ENCODE data around the gene TMEM41B.
"Not testable (repeated sequence)": the region's sequence is repeated elsewhere in the genome, so short reads cannot be mapped to it uniquely, and the experiment has no call there.

TMEM41B gene

GRCh38 chr11:9253086-9253485, 61.3 kb downstream of the TMEM41B start:
- in situ Hi-C loops (cut with HindIII; ENCODE audit: low sequenced_read_pairs) = no loop called here
- DNase-seq (ENCODE audit: low read depth, low spot score) = no peak
- TF ChIP-seq, protein P1, sequence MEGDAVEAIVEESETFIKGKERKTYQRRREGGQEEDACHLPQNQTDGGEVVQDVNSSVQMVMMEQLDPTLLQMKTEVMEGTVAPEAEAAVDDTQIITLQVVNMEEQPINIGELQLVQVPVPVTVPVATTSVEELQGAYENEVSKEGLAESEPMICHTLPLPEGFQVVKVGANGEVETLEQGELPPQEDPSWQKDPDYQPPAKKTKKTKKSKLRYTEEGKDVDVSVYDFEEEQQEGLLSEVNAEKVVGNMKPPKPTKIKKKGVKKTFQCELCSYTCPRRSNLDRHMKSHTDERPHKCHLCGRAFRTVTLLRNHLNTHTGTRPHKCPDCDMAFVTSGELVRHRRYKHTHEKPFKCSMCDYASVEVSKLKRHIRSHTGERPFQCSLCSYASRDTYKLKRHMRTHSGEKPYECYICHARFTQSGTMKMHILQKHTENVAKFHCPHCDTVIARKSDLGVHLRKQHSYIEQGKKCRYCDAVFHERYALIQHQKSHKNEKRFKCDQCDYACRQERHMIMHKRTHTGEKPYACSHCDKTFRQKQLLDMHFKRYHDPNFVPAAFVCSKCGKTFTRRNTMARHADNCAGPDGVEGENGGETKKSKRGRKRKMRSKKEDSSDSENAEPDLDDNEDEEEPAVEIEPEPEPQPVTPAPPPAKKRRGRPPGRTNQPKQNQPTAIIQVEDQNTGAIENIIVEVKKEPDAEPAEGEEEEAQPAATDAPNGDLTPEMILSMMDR (IDR thresholded peaks at IDR 0.05; ENCODE audit: low read depth, low read length) = no peak
- no peak overlapping the region for H3K4me3 ChIP-seq (ENCODE audit: low read depth, low read length)

DNA sequence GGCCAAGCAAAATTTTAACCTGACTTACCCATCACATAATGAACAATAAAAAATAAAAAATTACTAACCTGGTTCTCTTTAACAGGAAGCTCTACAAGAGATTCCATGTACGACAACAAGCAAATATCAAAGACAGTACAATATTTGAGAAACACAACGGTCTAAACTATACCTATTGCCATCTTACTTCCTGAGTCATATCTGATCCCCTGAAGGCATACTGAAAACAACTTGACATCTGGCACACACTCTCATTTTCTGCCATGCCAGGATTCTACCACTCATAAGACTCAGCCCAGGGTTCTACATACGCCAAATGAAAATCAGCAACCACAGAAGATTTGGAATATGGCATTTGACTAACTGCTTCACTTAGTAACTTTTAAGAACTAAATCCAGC, 63.1 kb downstream of the TMEM41B start:
- no peak overlapping the region for H3K4me3 ChIP-seq (ENCODE audit: low read depth, low read length)
- in situ Hi-C loops (cut with HindIII; ENCODE audit: low sequenced_read_pairs) = no loop called here
- TF ChIP-seq, protein P1 (IDR thresholded peaks at IDR 0.05; ENCODE audit: low read depth, low read length) = no peak
- no peak for DNase-seq (ENCODE audit: low read depth, low spot score)

DNA sequence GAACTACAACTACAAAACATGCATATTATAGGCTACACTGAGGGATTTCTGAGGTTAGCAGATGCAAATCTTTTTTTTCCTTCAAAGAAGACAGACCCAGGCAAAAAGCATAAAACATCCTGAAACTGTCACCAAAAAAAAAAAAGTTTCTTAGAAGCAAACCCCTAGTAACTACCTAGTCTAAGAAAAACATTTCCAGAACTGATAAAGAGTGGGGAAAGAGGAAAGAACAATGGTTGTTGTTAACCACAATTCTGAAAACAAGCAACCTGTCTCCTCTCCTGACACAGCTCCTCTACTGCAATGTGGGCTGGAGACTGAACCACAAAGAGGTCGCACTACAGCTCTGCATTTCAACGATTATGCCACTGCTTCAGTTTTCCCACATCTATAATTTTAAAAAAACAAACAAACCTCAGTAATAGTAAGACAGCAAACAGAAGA, 64.2 kb downstream of the TMEM41B start:
- peak; percentile 35 for DNase-seq (ENCODE audit: low read depth, low spot score)
- TF ChIP-seq, protein P1 (IDR thresholded peaks at IDR 0.05; ENCODE audit: low read depth, low read length) = no peak
- in situ Hi-C loops (cut with HindIII; ENCODE audit: low sequenced_read_pairs) = no loop called here
- H3K4me3 ChIP-seq (ENCODE audit: low read depth, low read length) = no peak overlapping the region

- in situ Hi-C loops (cut with HindIII; ENCODE audit: low sequenced_read_pairs) = no loop called here
- DNase-seq (ENCODE audit: low read depth, low spot score) = no peak
- TF ChIP-seq, protein P1 (IDR thresholded peaks at IDR 0.05; ENCODE audit: low read depth, low read length) = no peak
- no peak overlapping the region for H3K4me3 ChIP-seq (ENCODE audit: low read depth, low read length)
Observed at GRCh38 chr11:9249252-9249651, 65.1 kb downstream of the TMEM41B start.

DNA sequence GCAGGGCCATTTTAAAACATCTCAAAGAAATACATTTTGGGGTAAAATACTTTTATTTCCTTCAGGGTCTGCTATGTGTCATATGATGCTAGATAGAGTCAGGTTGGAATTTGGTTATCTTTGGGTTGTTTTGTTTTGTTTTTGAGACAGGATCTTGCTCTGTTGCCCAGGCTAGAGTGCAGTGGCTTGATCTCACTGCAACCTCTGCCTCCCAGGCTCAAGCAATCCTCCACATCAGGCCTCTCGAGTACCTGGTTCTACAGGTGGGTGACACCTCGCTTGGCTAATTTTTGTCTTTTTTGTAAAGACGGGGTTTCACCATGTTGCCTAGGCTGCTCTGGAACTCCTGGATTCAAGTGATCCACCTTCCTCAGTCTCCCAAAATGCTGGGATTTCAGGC, 66.5 kb downstream of the TMEM41B start:
- in situ Hi-C loops (cut with HindIII; ENCODE audit: low sequenced_read_pairs) = no loop called here
- DNase-seq (ENCODE audit: low read depth, low spot score) = no peak
- TF ChIP-seq, protein P1 (IDR thresholded peaks at IDR 0.05; ENCODE audit: low read depth, low read length) = no peak
- no peak overlapping the region for H3K4me3 ChIP-seq (ENCODE audit: low read depth, low read length)

DNA sequence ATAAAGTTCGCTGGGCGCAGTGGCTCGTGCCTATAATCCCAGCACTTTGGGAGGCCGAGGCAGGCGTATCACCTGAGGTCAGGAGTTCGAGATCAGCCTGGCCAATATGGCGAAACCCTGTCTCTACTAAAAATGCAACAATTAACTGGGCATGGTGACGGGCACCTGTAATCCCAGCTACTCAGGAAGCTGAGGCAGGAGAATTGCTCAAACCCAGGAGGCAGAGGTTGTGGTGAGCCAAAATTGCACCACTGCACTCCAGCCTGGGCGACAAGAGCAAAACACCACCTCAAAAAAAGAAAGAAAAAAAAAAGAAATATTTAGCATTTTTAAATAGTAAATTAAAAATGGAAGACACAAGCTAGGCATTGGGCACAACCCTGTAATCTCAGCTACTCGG, 78.2 kb downstream of the TMEM41B start:
- H3K4me3 ChIP-seq (ENCODE audit: low read depth, low read length); DNase-seq (ENCODE audit: low read depth, low spot score); in situ Hi-C loops (cut with HindIII; ENCODE audit: low sequenced_read_pairs): not testable (repeated sequence)

DNA sequence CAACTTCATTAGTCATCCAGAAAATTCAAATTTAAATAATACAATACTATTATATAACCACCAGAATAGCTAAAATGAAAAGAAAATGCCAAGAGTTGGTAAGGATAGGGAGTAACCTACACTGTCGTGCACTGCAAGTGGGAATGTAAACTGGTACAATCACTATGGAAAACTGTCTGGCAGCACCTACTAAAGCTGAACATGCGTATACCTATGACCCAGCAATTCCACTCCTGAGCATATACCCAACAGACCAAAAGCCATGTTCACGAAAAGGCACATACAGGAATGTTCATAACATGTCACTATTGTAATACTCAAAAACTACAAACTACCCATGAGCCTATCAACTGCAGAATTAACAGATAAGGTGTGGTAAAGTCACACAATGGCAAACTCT, 81.9 kb downstream of the TMEM41B start:
- no peak overlapping the region for H3K4me3 ChIP-seq (ENCODE audit: low read depth, low read length)
- TF ChIP-seq, protein P1 (IDR thresholded peaks at IDR 0.05; ENCODE audit: low read depth, low read length) = no peak
- no peak for DNase-seq (ENCODE audit: low read depth, low spot score)
- in situ Hi-C loops (cut with HindIII; ENCODE audit: low sequenced_read_pairs) = no loop called here

All from astrocyte of the spinal cord (primary cell).